ENCODE measurements around the gene ITGB5. TPM values are rescaled to one million over a fixed set of nuclear protein-coding genes. Genes with fewer than 3 reads are reported as not detected.

ITGB5 gene
- total and polyA plus RNA-seq, 2 donors (not counting 1 experiment from before 2014, with no cell fraction given): 0.15 to 0.54 TPM

- no peaks in the 10 kb centered on the region for H3K79me2 ChIP-seq (ENCODE audit: control insufficient read depth, insufficient read depth, low read length)
- H3K27me3 ChIP-seq (replicated peaks in 1 of 4; ENCODE audit: control extremely low read depth in 1 of 4, control insufficient read depth in 3 of 4, insufficient read depth in 4 of 4, low read length in 3 of 4): no peaks in the 10 kb centered on the region
- 92% methylated on average over 8 of the region's 9 CpGs for WGBS (ENCODE audit: insufficient coverage)
- no peak overlapping the region for H3K4me3 ChIP-seq (ENCODE audit: control extremely low read depth in 1 of 5, extremely low read depth in 1 of 5, insufficient read depth in 1 of 5, low read depth in 2 of 5, low read length in 4 of 5)
- ChIA-PET CTCF (interaction anchor here (3.2 kb wide), 1 partner anchor 19 kb away, joined by 13 read pairs; no protein-coding TSS in a partner anchor), POLR2A (no interaction called here)
- no peaks in the 10 kb centered on the region for H3K4me1 Mint-ChIP-seq
- H3K27me3 Mint-ChIP-seq: peaks cover 34% of the 10 kb centered on the region
- ATAC-seq (ENCODE audit: low read depth) (no peak), DNase-seq (no peak)
- H2AFZ ChIP-seq (ENCODE audit: insufficient read depth, low read depth, low read length, poor library complexity, severe bottlenecking): no peak overlapping the region
- H3K4me1 ChIP-seq (ENCODE audit: control insufficient read depth in 2 of 2, insufficient read depth in 2 of 2, low read length in 2 of 2): no peaks in the 10 kb centered on the region
- intact Hi-C loops (cut with micrococcal nuclease): no loop called here
- TF ChIP-seq EZH2 (IDR thresholded peaks at IDR 0.05; ENCODE audit: borderline replicate concordance, insufficient read depth, low read depth, low read length, poor library complexity, severe bottlenecking): no peak
- no peak overlapping the region for H3K4me2 ChIP-seq (replicated peaks; ENCODE audit: low read depth, low read length, poor library complexity, severe bottlenecking)
- no peak overlapping the region for H3K27ac Mint-ChIP-seq
- no peak overlapping the region for H3K27ac ChIP-seq (ENCODE audit: low read length in 2 of 2)
- no peaks in the 10 kb centered on the region for H3K9me3 ChIP-seq (ENCODE audit: control extremely low read depth in 1 of 3, control insufficient read depth in 2 of 3, insufficient read depth in 1 of 3, low read length in 2 of 3)
- no peaks in the 10 kb centered on the region for H3K9me3 Mint-ChIP-seq (ENCODE audit: insufficient read depth)
- no peaks in the 10 kb centered on the region for H4K20me1 ChIP-seq (ENCODE audit: control insufficient read depth, insufficient read depth, low read length, poor library complexity, severe bottlenecking)
- no peak overlapping the region for H3K9ac ChIP-seq (ENCODE audit: low read length)
- no peaks in the 10 kb centered on the region for H3K36me3 ChIP-seq (replicated peaks in 1 of 2; ENCODE audit: control extremely low read depth in 1 of 2, control insufficient read depth in 1 of 2, extremely low read depth in 1 of 2, insufficient read depth in 2 of 2, low read length in 1 of 2)
- H3K4me3 Mint-ChIP-seq: no peak overlapping the region
Measured at GRCh38 chr3:124779751-124780191, 107.4 kb downstream of the ITGB5 start.

DNA sequence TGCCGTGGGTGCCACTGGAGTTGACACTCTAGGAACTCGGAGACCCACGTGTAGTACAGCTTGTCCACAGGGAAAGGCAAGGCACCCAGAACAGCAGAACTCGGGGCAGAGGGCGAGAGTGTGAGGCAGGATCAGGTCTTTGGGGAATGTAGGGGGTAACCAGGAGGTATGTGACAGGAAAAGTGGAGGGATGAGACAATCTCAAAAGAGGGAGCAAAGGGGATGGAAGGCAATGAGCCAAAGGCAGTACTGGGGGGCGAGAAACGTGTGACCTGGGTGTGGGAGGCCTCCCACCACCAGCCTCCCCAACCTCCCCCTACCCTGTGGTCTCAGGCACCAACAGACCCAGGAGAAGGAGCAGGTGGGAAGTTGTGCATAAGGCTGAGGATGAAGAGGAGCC is 108.0 kb downstream of the ITGB5 start:
- Mint-ChIP-seq H3K27me3 (peaks cover 31% of the 10 kb centered on the region), H3K9me3 (ENCODE audit: insufficient read depth) (no peaks in the 10 kb centered on the region), H3K27ac (no peak overlapping the region), H3K4me3 (no peak overlapping the region), H3K4me1 (no peaks in the 10 kb centered on the region)
- Histone ChIP-seq H3K27ac (ENCODE audit: low read length in 2 of 2) (no peak overlapping the region), H3K4me2 (replicated peaks; ENCODE audit: low read depth, low read length, poor library complexity, severe bottlenecking) (no peak overlapping the region), H3K79me2 (ENCODE audit: control insufficient read depth, insufficient read depth, low read length) (no peaks in the 10 kb centered on the region), H3K9ac (ENCODE audit: low read length) (no peak overlapping the region), H3K36me3 (replicated peaks in 1 of 2; ENCODE audit: control extremely low read depth in 1 of 2, control insufficient read depth in 1 of 2, extremely low read depth in 1 of 2, insufficient read depth in 2 of 2, low read length in 1 of 2) (no peaks in the 10 kb centered on the region), H4K20me1 (ENCODE audit: control insufficient read depth, insufficient read depth, low read length, poor library complexity, severe bottlenecking) (no peaks in the 10 kb centered on the region), H3K9me3 (ENCODE audit: control extremely low read depth in 1 of 3, control insufficient read depth in 2 of 3, insufficient read depth in 1 of 3, low read length in 2 of 3) (no peaks in the 10 kb centered on the region), H3K4me3 (ENCODE audit: control extremely low read depth in 1 of 5, extremely low read depth in 1 of 5, insufficient read depth in 1 of 5, low read depth in 2 of 5, low read length in 4 of 5) (no peak overlapping the region), H2AFZ (ENCODE audit: insufficient read depth, low read depth, low read length, poor library complexity, severe bottlenecking) (no peak overlapping the region), H3K27me3 (replicated peaks in 1 of 4; ENCODE audit: control extremely low read depth in 1 of 4, control insufficient read depth in 3 of 4, insufficient read depth in 4 of 4, low read length in 3 of 4) (no peaks in the 10 kb centered on the region), H3K4me1 (ENCODE audit: control insufficient read depth in 2 of 2, insufficient read depth in 2 of 2, low read length in 2 of 2) (no peaks in the 10 kb centered on the region)
- POLR2A ChIA-PET: no interaction called here
- DNase-seq: no peak
- intact Hi-C loops (cut with micrococcal nuclease): no loop called here
- 82% methylated on average over 5 of the region's 7 CpGs for WGBS (ENCODE audit: insufficient coverage)
- no peak for ATAC-seq (ENCODE audit: low read depth)
- TF ChIP-seq EZH2 (IDR thresholded peaks at IDR 0.05; ENCODE audit: borderline replicate concordance, insufficient read depth, low read depth, low read length, poor library complexity, severe bottlenecking): no peak
- CTCF ChIA-PET: interaction anchor here (3.2 kb wide), 1 partner anchor 18 kb away, joined by 13 read pairs; no protein-coding TSS in a partner anchor
